Endodermal cell (in vitro differentiated cells): ENCODE measurements around the gene CHRND. TPM values are rescaled to one million over a fixed set of nuclear protein-coding genes. Genes with fewer than 3 reads are reported as not detected.

Experiments used
- DNase-seq: peaks from one replicate; pipeline ENCODE4 v3.0.0-alpha.2; 2017
- H3K27ac ChIP-seq: 2 replicates; pipeline ENCODE4 v1.5.1; 2013; ENCODE audit warnings: mild to moderate bottlenecking, low read depth, low read length, moderate library complexity
- H3K27me3 ChIP-seq: 2 replicates; pipeline ENCODE4 v1.6.1; 2013; ENCODE audit warnings: mild to moderate bottlenecking, low read length, moderate library complexity; ENCODE audit not compliant: insufficient read depth, control insufficient read depth, poor library complexity, severe bottlenecking
- H3K36me3 ChIP-seq: 2 replicates; pipeline ENCODE4 v1.7.0; 2013; ENCODE audit warnings: mild to moderate bottlenecking, low read length, moderate library complexity; ENCODE audit not compliant: control insufficient read depth, insufficient read depth
- H3K4me1 ChIP-seq: one replicate; pipeline ENCODE4 v1.7.0; 2013; ENCODE audit warnings: low read length; ENCODE audit not compliant: control insufficient read depth, insufficient read depth
- H3K4me3 ChIP-seq: 2 replicates; pipeline ENCODE4 v1.5.1; 2013; ENCODE audit warnings: mild to moderate bottlenecking, low read length, moderate library complexity
- H3K9ac ChIP-seq: 2 replicates; pipeline ENCODE4 v1.6.1; 2013; ENCODE audit warnings: mild to moderate bottlenecking, low read length, moderate library complexity; ENCODE audit not compliant: poor library complexity, severe bottlenecking; ENCODE audit errors: extremely low read depth
- H3K9me3 ChIP-seq: 2 replicates; pipeline ENCODE4 v1.6.1; 2013; ENCODE audit warnings: mild to moderate bottlenecking, low read length, moderate library complexity; ENCODE audit not compliant: control insufficient read depth
- H3K27ac Mint-ChIP-seq: 2 replicates; pipeline ENCODE4 v1.8.0; 2020; ENCODE audit warnings: mixed read lengths
- H3K27me3 Mint-ChIP-seq: 2 replicates; pipeline ENCODE4 v1.8.0; 2021; ENCODE audit warnings: mild to moderate bottlenecking, mixed read lengths; ENCODE audit not compliant: insufficient read depth
- H3K36me3 Mint-ChIP-seq: 2 replicates; pipeline ENCODE4 v1.8.0; 2020; ENCODE audit warnings: low read depth, mixed read lengths
- H3K4me1 Mint-ChIP-seq: 2 replicates; pipeline ENCODE4 v1.8.0; 2020; ENCODE audit warnings: mixed read lengths
- H3K4me3 Mint-ChIP-seq: 2 replicates; pipeline ENCODE4 v1.8.0; 2020; ENCODE audit warnings: mild to moderate bottlenecking, moderate library complexity, mixed read lengths
- H3K9me3 Mint-ChIP-seq: 2 replicates; pipeline ENCODE4 v1.8.0; 2020; ENCODE audit warnings: mild to moderate bottlenecking, mixed read lengths
- WGBS, 2 experiments: methylation state at CpG; one replicate each; pipeline versions ENCODE4 v1.1.5 to v1.1.7; 2013; ENCODE audit warnings: missing lambda C conversion rate in 2 of 2, mixed read lengths in 1 of 2; ENCODE audit not compliant: insufficient coverage in 1 of 2, insufficient read length in 1 of 2; 5-methylcytosine and 5-hydroxymethylcytosine counted together
- total RNA-seq, 2 donors: library from RNA; stranded (reverse); fragmentation: NEBNext Ultra II Directional in 1 of 2; extraction: Animal tissue kit (Norgen Biotek cat#: 25700) in 1 of 2; gene quantifications; 2 replicates in 1 of 2; 3 replicates in 1 of 2; pipeline ENCODE4 v1.2.1, GENCODE V29; 2021
- TF ChIP-seq, protein P1 (sequence below): fragments of 200-600 bp; sonication (generic); conservative IDR thresholded peaks from 2 replicates; pipeline ENCODE4 v1.5.0; 2021; ENCODE audit warnings: antibody characterized with exemption, mild to moderate bottlenecking

The CHRND gene
- total RNA-seq, 2 donors from 2014 or later = 0.11 TPM; not detected in 1

GRCh38 chr2:232528746-232529460, 2.9 kb downstream of the CHRND start:
- H3K4me1 ChIP-seq = no peaks in the 10 kb centered on the region
- H3K4me3 Mint-ChIP-seq = no peak overlapping the region
- H3K4me3 ChIP-seq = no peak overlapping the region
- peaks cover 29% of the 10 kb centered on the region for H3K27me3 Mint-ChIP-seq
- 84 to 92% methylated on average over 4 to 11 of the region's 11 CpGs for WGBS, 2 experiments
- no peaks in the 10 kb centered on the region for H3K9me3 ChIP-seq
- TF ChIP-seq, protein P1, sequence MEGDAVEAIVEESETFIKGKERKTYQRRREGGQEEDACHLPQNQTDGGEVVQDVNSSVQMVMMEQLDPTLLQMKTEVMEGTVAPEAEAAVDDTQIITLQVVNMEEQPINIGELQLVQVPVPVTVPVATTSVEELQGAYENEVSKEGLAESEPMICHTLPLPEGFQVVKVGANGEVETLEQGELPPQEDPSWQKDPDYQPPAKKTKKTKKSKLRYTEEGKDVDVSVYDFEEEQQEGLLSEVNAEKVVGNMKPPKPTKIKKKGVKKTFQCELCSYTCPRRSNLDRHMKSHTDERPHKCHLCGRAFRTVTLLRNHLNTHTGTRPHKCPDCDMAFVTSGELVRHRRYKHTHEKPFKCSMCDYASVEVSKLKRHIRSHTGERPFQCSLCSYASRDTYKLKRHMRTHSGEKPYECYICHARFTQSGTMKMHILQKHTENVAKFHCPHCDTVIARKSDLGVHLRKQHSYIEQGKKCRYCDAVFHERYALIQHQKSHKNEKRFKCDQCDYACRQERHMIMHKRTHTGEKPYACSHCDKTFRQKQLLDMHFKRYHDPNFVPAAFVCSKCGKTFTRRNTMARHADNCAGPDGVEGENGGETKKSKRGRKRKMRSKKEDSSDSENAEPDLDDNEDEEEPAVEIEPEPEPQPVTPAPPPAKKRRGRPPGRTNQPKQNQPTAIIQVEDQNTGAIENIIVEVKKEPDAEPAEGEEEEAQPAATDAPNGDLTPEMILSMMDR = no peak
- no peaks in the 10 kb centered on the region for H3K4me1 Mint-ChIP-seq
- H3K27ac ChIP-seq = no peak overlapping the region
- H3K9me3 Mint-ChIP-seq = no peaks in the 10 kb centered on the region
- no peak overlapping the region for H3K9ac ChIP-seq
- H3K27ac Mint-ChIP-seq = no peak overlapping the region
- no peak for DNase-seq
- H3K36me3 ChIP-seq = no peaks in the 10 kb centered on the region
- peaks cover 16% of the 10 kb centered on the region for H3K27me3 ChIP-seq
- no peaks in the 10 kb centered on the region for H3K36me3 Mint-ChIP-seq

DNA sequence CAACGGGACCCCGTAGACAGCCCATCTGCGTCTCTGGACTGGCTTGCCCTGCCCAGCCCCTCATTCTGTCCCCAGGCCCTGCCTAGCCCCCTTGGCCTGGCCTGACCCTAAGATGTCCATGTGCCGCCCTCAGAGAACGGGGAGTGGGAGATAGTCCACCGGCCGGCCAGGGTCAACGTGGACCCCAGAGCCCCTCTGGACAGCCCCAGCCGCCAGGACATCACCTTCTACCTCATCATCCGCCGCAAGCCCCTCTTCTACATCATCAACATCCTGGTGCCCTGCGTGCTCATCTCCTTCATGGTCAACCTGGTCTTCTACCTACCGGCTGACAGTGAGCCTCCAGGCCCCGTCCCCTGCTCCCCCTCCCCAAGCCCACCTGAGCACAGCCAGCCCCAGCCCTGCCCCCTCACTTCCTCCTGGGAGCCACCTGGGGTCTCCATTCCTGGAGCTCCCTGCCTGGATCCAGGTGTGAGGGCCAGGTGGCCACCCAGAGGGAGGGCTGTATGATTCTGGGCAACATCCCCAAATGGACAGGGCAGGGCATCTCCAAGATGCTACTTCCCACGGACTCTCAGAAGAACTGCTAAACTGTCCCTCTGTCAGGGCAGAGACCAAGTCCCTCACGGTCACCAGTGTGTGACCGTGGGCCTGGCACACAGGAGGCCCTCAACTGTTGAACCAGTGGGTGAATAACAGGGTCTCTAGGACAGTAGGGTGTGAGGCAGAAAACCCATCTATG, 4.0 kb downstream of the CHRND start:
- no peaks in the 10 kb centered on the region for H3K9me3 Mint-ChIP-seq
- DNase-seq = no peak
- H3K27me3 ChIP-seq = peaks cover 7% of the 10 kb centered on the region
- no peaks in the 10 kb centered on the region for H3K36me3 ChIP-seq
- no peaks in the 10 kb centered on the region for H3K36me3 Mint-ChIP-seq
- no peak overlapping the region for H3K4me3 Mint-ChIP-seq
- 90 to 93% methylated on average over 10 to 17 of the region's 17 CpGs for WGBS, 2 experiments
- H3K9ac ChIP-seq = no peak overlapping the region
- TF ChIP-seq, protein P1 = no peak
- peaks cover 22% of the 10 kb centered on the region for H3K27me3 Mint-ChIP-seq
- no peak overlapping the region for H3K4me3 ChIP-seq
- H3K27ac Mint-ChIP-seq = peak overlapping the region; percentile 19
- no peaks in the 10 kb centered on the region for H3K4me1 Mint-ChIP-seq
- H3K4me1 ChIP-seq = no peaks in the 10 kb centered on the region
- H3K9me3 ChIP-seq = no peaks in the 10 kb centered on the region
- no peak overlapping the region for H3K27ac ChIP-seq

DNA sequence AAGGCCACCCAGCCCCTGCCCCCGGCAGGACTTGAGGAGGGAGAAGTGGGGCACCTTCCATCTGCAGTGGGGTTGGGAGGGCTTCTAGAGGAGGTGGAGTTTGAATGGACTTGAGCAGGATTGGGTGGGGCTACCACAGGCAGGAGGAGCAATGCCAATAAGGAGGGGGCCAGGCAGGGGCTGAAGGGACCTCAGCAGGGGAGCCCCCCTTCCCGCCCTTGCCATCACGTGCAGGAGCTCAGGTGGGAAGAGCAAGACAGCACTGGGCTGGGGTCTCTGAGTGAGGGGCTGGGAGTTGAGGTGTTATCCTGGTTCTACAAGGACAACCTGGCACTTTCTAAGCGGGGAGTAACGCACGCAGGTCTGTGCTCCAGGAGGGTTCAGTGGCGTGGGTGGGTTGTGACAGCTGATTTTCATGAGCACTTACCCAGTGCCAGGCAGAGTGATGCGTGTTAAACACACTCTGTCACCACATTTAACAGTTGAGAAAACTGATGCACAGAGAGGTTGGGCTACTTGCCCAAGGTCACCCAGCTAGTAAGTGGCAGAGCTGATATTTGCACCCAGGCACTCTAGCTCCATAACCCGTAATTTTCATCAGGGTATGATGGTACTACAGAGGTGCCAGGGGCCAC, 4.8 kb downstream of the CHRND start:
- no peaks in the 10 kb centered on the region for H3K9me3 Mint-ChIP-seq
- H3K36me3 Mint-ChIP-seq = no peaks in the 10 kb centered on the region
- Histone ChIP-seq H3K4me3 (no peak overlapping the region), H3K9me3 (no peaks in the 10 kb centered on the region), H3K27me3 (peaks cover 7% of the 10 kb centered on the region), H3K4me1 (no peaks in the 10 kb centered on the region), H3K9ac (no peak overlapping the region), H3K36me3 (no peaks in the 10 kb centered on the region), H3K27ac (no peak overlapping the region)
- TF ChIP-seq, protein P1 = no peak
- 78 to 86% methylated on average over 6 to 9 of the region's 9 CpGs for WGBS, 2 experiments
- peak overlapping the region; percentile 19 for H3K27ac Mint-ChIP-seq
- H3K4me1 Mint-ChIP-seq = no peaks in the 10 kb centered on the region
- DNase-seq = no peak
- H3K27me3 Mint-ChIP-seq = peaks cover 20% of the 10 kb centered on the region
- H3K4me3 Mint-ChIP-seq = no peak overlapping the region
